SW 1271 (cell line): Measurements from ENCODE around the gene TET2.

Experiments used
- DNase-seq, 2 experiments: peaks; one replicate each; lab custom pipeline; 2025; lab: John Stamatoyannopoulos, UW

The TET2 gene

DNA sequence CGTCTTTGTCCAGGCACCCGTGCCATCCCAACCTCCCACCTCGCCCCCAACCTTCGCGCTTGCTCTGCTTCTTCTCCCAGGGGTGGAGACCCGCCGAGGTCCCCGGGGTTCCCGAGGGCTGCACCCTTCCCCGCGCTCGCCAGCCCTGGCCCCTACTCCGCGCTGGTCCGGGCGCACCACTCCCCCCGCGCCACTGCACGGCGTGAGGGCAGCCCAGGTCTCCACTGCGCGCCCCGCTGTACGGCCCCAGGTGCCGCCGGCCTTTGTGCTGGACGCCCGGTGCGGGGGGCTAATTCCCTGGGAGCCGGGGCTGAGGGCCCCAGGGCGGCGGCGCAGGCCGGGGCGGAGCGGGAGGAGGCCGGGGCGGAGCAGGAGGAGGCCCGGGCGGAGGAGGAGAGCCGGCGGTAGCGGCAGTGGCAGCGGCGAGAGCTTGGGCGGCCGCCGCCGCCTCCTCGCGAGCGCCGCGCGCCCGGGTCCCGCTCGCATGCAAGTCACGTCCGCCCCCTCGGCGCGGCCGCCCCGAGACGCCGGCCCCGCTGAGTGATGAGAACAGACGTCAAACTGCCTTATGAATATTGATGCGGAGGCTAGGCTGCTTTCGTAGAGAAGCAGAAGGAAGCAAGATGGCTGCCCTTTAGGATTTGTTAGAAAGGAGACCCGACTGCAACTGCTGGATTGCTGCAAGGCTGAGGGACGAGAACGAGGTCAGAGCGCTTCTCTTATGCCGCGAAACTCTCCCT is at the start of gene TET2:
Gene TET2, plus strand, starts transcription at position 601 of the 740 bp plus-strand sequence. CDS start 87,067 bp downstream, outside the sequence.
- DNase-seq, result peak in 1 of 2 experiments; percentile 76

DNA sequence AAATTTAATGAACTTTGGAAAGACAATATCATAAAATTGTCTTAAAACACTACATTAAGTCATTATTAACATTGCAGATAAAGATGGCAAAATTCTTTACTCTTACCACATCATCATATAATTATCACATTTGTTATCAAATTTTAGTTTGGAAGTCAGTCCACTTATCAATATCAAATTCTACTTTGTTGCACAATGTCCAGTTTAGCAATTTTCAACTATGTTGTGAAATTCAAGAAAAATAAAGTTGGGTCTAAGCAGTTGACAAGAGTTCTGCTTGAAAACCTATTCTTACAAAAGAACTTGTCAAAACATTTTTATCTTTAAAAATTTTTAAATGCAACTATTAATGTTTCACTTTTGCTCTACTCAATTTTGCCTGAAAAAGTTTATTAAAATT is 44.7 kb upstream of the TET2 start:
- DNase-seq, result no peak

DNA sequence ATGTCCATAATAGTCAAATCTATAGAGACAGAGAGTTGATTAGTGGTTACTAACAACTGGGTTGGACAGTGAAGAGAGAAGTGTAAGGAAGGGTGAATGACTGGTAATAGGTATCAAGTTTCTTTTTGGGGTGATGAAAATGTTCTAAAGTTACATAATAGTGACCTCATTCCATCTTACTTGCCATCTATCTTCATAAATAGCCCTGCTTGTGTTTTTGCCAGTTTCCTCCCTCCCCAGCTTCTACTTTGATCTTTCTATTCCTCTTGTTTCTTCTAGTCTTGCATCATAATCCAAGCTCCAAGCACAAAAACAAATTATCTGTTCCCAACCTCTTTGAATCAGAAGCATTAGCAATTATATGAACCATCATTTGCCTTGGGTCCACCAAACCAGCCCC is 40.2 kb upstream of the TET2 start:
- DNase-seq, result no peak

DNA sequence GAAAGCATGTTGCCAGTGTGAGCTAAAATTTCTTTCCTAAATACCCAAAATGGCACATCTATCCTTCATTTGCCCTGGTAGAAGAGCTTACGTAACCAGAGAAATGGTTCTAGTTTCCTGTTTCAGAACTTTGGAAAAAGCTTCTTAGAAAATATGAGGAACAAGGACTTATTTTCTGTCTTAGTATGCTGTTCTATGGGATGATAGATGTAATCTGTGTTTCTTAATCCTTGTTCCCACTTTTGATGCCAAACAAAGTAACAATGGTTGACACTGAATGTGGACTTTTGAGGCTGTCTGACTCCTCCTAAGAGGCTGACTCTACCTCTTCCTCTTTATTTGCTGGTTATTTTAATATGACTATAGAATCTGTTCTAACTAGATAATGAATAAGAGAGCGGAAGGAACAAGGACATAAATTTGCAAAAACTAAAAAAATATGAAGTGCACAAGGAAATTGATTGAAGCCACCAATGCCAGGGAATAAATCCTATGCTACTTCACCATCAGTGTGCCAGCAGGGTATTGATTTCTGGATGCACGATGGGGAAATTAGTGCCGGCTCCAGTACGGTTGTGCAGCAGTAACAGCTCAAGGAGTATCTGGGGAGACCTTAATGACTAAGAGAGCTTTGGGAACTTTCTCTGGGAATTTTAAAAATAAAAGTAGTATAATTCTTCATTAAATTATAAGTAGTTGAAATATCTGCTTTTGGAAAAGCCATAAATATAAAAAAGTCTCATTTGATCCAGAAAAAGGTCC is 39.4 kb upstream of the TET2 start:
- DNase-seq, result no peak

DNA sequence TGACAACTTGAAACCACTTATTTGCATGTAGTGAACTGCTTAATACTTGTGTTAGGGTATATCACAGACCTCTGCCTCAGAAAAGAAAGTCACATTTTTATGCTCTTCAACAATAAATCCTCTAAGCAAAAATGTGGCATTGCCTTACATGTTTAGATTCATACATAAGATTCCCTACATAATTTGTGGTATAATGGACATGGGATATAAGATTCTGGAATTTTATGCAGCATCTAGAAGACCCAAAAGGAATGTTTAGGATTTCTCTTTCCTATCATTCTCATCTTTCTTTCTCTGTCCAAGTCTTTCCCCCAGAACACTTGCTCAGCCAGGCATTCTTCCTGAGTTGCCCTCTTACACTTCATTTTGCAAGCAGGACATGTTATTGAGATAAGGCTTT is 37.7 kb upstream of the TET2 start:
- no peak for DNase-seq

DNA sequence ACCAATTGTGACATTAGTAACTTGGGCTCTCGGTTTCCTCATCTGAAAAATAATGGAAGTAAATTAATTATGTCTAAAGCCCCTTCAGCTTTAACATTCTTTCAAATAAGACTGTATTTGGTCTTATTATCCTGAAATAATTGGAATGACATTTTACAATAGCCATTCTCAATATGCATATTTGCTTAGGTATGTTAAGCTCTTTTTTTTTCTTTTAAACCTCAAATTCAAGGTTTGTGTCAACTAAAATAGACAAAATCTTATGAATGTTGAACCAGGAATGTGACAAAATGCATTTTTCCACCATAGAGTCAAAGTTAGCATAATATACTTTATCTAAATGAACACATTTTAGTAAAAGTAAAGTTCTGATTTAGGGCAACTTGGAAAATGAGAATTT is 34.4 kb upstream of the TET2 start:
- DNase-seq, result no peak

DNA sequence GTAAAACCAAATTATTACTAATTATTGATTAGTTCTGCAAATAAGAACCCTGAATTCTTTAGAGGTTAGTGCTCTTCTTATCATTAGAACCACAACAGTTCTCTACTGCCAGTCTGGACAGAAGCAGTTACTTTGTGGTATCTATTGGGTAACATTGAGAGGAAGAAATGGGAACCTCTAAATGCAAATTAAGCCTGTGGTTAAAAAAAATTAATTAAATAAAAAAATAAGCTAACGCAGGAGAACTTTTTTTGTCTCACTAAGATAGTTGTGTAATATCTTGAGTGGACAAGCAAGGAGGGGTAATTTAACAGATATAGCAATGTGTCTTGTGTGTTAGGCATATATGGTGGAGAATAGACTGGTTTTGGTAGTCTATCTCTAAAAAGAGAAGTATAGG is 32.9 kb upstream of the TET2 start:
- DNase-seq, result no peak

DNA sequence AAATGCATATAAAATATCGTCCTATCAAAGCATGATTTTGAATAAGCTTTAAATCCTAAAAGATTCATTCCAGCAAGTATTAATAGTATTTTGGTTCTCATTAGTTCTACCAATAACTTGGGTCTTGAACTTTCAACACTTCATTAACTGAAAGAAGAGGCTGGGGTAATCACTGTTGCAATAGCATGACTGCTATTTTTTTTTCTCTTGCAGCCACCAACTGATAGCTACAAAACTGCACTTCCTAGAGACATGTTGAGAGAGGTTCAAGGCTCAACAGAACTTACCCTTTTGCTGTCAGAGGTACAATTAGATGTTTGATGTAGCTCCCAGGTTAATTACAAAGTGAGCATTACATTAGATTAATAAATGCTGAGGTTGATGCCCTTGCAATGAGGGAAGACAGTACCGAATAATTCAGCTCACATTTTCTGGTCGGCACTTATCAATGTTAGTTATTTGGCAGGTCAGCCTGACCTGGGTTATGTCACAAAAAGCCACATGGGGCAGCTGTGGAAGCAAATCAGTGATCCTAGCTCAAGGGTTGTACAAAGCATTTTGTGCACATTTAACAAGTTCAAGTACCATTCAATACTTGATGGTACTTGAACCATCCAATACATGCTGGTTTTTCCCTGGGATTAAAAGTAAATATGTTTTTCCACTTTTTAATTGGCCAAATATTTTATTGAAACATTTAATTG is 29.9 kb upstream of the TET2 start:
- DNase-seq, result no peak

DNA sequence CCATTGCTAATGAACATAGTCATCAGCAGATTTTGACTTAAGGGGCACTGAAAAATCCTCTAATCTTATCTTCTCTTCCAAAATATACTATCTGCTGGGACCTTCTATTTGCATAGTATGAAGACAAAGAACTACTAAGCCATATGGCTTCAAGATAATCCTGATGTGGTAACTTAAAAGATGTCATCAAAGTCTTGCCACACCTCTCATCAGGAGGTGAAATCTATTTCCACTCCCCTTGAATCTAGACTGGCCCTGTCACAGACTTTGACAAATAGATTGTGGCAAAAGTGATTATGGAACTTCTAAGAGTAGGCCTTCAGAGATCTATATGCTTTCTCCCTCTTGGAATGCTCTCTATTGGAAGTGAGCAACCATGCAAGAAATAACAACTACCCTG is 27.3 kb upstream of the TET2 start:
- DNase-seq, result no peak

DNA sequence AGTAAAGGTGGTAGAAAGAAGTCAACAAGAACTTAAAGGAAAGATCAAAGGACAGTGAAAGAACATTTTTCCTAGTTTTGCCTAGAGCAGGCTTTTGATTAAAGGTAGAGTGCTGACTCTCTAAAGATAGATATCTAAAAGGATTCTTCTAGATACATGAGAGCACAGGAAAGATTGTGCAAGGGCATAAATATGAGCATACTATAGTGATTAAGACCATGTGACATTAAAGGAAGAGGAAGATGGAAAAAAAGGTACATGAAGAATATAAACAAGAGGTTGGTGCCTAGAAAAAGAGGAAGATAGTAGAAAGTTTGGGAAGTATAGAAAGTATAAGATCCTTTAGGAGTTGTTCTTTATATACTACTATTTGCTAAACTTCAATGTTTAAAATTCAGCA is 26.1 kb upstream of the TET2 start:
- no peak for DNase-seq

DNA sequence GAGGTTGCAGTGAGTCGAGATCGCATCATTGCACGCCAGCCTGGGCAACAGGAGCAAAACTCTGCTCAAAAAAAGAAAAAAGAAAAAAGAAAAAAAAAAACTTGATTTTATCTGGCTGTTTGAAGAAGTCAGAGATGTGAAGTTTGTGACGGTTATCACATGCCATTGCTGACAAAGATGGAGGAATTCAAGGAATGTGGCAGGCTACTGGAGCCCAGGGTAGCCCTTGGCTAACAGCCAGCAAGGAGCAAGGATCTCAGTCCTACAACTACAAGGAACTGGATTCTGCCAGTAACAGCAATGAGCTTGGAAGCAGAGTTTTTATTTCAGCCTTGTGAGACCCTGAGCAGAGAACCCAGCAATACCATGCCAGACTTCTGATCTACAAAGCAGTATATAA is 24.3 kb upstream of the TET2 start:
- peak; percentile 28 to 39 for DNase-seq

DNA sequence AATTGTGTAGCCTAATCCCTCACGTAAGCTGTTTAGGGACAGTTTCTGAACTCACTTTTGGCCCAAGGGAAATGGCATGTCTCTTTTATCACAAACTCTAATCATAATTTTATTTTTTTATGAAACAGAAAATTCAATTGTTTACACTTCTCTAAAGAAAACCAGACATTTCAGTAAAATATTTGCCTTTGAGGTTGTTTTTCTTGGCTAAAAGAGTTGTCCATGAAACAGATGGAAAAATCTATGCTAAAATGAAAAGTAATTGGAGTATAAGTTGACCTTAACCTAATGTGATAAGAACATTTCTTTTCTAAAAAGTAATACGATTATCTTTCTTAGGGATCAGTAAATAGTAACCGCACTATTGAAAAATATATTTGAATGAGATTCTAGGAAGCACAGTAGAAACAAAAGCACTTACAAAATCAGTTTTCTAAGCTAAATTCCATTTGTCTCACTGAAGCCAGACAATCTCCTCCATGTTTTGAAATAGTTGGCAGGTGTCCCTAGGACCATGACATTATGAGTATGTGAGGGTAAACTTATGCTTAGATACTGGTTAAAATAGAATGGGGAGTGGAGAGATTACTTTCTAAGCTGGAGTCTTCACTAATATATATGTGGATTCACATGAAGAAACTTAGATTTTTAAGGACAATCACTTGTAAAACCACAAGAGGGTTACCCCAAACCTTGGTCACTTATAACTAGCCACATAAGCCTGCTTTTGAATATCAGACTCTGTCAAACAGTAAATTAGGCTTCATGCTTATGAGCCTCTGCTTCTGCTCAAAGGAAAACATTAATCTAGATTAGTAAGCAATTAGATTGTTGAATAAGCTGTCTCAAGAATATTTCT is 20.1 kb upstream of the TET2 start:
- DNase-seq, result no peak

DNA sequence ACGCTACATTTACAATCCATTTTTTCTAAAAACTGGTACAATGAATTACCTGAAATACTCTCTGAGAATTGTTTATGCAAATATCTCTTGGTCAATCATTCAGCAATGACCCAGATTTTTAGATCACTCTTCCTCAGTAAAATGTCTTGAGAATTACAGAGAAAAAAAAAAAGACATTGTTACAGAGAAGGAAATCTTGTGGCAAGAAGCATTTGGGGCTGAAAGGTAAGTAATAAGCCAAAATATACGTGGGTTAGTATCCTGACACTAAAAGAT is 19.6 kb upstream of the TET2 start:
- no peak for DNase-seq

DNA sequence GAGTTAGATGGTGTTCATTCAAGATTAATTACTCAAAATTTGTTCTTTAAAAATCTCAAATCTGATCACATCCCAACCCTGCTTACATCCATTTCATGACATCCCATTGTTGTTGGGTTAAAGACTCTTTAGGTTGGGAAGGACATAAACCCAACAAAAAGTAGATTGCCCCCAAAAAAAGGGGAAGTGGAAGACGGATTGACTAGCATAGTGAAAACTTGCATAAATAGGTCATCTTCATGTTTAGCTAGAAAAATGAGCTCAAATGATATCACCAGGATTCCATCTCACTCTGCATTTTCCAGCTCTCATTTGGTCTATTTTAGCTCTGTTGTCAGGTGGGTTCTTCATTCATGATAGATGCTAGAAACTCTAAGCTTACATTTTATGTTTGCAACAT is 18.5 kb upstream of the TET2 start:
- DNase-seq, result no peak

DNA sequence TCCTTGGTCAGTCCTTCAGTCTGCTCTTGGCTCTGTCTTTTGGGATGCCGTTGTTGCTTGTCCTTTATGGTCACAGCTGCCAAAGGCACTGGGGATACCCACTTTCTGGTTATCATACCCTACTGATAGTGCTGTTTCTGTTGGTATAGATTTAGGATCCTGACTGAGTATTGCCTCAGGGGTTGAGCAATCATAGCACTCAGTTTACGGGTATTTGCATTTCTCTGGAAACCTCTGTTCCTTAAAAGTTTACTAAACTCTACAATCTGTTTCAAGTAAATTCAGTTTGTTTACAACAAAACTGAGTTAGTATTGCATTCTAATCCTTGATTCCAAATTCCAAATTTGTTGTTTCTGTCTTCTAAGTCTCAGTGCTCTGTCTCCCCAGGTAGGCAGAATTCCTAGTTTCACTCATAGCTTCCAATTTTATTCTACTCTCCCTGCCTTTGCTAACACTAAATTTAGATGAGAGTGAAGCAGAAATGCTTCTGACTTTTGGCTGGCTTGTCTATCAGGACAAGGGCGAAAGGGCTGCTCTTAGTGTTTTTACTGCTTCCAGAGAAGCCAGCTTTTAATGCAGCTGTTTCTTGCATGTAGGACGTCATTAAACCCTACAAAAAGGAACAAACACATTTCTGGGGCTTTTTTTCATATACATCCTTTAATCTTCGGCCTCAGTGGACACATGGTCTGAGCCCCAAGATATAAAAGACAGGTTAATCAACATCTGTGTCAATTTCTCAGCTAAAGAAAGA is 17.2 kb upstream of the TET2 start:
- DNase-seq, result no peak

DNA sequence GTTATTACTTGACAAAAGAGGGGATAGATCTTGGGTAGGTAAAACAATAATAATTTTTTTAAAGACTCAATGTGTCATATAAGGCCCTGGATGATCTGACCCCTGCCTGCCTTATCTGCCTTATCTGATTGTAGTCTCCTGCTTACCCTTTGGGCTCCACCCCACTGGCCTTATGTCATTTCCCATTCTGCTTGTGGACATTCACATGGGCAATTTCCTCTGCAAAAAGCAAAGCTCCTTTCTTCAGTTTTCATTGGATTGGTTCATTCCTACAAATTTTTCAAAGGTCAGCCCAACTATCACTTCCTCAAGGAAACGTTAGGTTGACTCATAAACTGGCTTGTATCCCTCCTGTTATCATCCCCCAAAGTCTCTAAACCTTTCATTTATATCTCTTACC is 15.7 kb upstream of the TET2 start:
- DNase-seq, result no peak

DNA sequence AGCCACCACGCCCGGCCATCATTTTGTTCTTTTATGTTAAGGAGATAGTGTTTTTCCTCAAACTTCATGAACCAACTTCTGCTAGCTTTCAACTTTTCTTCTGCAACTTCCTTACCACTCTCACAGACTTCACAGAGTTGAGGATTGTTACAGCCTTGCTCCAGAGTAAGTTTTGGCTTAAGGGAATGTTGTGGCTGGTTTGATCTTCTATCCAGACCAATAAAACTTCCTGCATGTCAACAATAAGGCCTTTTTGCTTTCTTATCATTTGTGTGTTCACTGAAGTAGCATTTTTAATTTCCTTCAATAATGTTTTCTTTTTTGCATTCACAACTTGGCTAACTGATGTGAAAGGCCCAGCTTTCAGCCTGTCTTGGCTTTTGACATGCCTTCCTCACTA is 12.7 kb upstream of the TET2 start:
- no peak for DNase-seq

DNA sequence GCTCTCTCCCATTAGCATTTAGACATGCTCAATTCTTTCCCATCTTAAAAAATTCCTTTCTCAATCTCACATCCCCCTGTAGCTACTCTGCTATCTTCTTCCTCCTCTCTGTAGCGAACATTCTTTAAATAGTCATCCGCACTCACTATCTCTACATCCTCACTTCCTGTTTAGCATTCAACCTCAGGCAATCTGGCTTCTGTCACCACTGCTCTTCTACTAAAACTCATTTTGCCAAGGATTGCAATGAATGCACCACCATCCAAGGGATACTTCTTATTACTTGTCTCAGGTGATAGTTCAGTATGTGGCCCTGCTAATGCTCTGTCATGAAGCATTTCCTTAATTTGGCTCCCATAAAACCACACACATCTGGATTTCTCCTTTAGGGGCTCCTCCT is 10.9 kb upstream of the TET2 start:
- DNase-seq, result no peak

DNA sequence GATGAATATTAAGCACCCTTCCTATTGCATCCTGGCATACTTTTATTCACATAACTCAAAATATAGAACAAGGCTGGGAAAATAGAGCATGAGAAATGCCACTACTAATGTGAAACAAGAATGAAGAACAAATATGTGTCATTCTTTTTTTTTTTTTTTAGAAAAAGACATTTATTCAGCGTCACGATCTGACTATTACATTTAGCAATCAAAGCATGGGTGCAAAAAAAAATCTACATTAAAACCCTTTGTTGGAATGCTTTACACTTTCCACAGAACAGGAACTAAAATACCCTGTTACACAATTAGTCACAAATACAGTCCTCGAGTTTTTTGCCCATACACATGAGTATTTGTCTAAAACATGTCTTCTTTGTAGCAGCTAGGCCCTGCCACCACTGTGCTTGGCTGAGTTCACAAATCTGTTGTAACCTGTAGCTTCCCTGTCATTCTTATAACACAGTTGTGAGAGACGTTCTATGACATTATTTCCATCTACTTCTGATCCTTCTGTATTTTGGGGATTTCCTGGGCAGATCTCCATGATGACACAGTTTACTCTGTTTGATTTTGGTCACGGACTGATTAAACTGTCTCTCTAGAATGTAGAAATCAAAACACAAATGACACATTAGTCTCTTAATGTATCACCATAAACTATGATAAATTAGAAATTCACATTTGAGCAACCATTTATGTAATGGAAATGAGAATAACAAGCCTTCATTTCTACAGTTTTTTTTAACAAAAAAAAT is 9.4 kb upstream of the TET2 start:
- no peak for DNase-seq

DNA sequence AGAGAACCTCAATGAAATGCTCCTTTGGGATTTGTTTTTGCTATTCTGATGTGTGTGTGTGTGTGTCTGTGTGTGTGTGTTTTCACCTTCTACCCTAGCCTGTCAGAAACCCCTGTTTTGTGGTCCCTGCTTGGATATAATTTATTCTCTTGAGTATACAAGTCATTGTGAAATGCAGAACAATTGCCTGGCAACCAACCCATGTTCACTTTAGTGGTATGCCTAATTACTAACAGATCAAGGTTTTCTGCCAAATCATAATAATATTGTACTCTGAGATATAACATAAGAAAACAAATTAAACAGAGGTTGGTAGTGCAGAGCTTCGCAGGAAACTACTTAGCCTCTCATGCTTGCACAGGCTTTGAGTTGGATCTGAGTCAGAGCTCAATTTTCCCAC is 7.0 kb upstream of the TET2 start:
- DNase-seq, result no peak
